ENCODE measurements around the gene JAK1. TPM values are rescaled to one million over a fixed set of nuclear protein-coding genes. Genes with fewer than 3 reads are reported as not detected.

Gene JAK1
- total and polyA plus RNA-seq, 2 of the 8 experiments (the other 6 are each of a cell fraction or from before 2014, with no cell fraction given) = 7.8 to 24.5 TPM

GRCh38 chr1:64953241-64953640 is 13.1 kb downstream of the JAK1 start (continued):
- TF ChIP-seq CHD7 (IDR thresholded peaks at IDR 0.05; ENCODE audit: insufficient replicate concordance, low read length) = no peak
- TF ChIP-seq E2F6 (IDR thresholded peaks at IDR 0.05) = no peak
- TF ChIP-seq CHD2 (IDR thresholded peaks at IDR 0.05; ENCODE audit: low read length) = no peak
- no peak for TF ChIP-seq TAF1 (IDR thresholded peaks at IDR 0.05; ENCODE audit: low read depth, low read length)
- TF ChIP-seq SP4 (IDR thresholded peaks at IDR 0.05; ENCODE audit: low read length) = no peak
- TF ChIP-seq CHD1 (IDR thresholded peaks at IDR 0.05; ENCODE audit: low read depth, low read length) = no peak
- TF ChIP-seq TEAD4 (IDR thresholded peaks at IDR 0.05; ENCODE audit: low read depth, low read length) = no peak
- TF ChIP-seq RXRA (IDR thresholded peaks at IDR 0.05; ENCODE audit: insufficient read depth, low read depth, low read length) = no peak

Measured in H1 (cell line).